GM13976 (cell line): ENCODE measurements around the gene CERK.
A peak's percentile ranks its signal among the peaks of the same experiment; 100 is the strongest.

Source experiments
- DNase-seq: peaks from one replicate; pipeline ENCODE4 v3.0.0; 2012; ENCODE audit warnings: low spot score
- CTCF ChIP-seq: IDR thresholded peaks from 2 replicates; pipeline ENCODE4 v1.5.1; 2012; ENCODE audit warnings: borderline replicate concordance, mild to moderate bottlenecking; ENCODE audit not compliant: insufficient read depth; ENCODE audit errors: extremely low read depth, missing control alignments, control extremely low read depth
- in situ Hi-C: fragments of 300-500 bp; cut with MboI; formaldehyde crosslinking; loops from one replicate; pipeline ENCODE4 v1.12.0; 2022; ENCODE audit warnings: low sequenced_read_pairs, mixed read lengths, inconsistent platforms; ENCODE audit not compliant: unreplicated experiment

The CERK gene

GRCh38 chr22:46758867-46759290 lies 20.8 kb upstream of the CERK start:
- TF ChIP-seq CTCF, result peak; percentile 77
- in situ Hi-C loops, result no loop called here
- DNase-seq, result peak; percentile 69

- no peak for DNase-seq
- TF ChIP-seq CTCF, result no peak
- in situ Hi-C loops, result no loop called here
Measured at GRCh38 chr22:46758121-46758520, 20.1 kb upstream of the CERK start.

- in situ Hi-C loops, result no loop called here
- DNase-seq, result no peak
- no peak for TF ChIP-seq CTCF
Measured at GRCh38 chr22:46757104-46757503, 19.1 kb upstream of the CERK start.

- no peak for TF ChIP-seq CTCF
- in situ Hi-C loops, result no loop called here
- no peak for DNase-seq
Measured at GRCh38 chr22:46756097-46756496, 18.0 kb upstream of the CERK start.

- TF ChIP-seq CTCF, result no peak
- DNase-seq, result no peak
- in situ Hi-C loops, result no loop called here
Measured at GRCh38 chr22:46755525-46755924, 17.5 kb upstream of the CERK start.

GRCh38 chr22:46754826-46755225 lies 16.8 kb upstream of the CERK start:
- no peak for TF ChIP-seq CTCF
- in situ Hi-C loops, result no loop called here
- no peak for DNase-seq
